Panc1 (cell line): Measurements from ENCODE around the gene ANKRD55. TPM values are rescaled to one million over a fixed set of nuclear protein-coding genes. Genes with fewer than 3 reads are reported as not detected.
A peak's percentile ranks its signal among the peaks of the same experiment; 100 is the strongest.

Experiments used
- ATAC-seq: fragments of 200-7000 bp; cut with Tn5 transposase; 2 replicates; pipeline ENCODE4 v1.9.1; 2020; ENCODE audit warnings: mild to moderate bottlenecking, moderate library complexity
- BruUV-seq: library from RNA; stranded (reverse); fragments of 400-500 nt; replicated peaks from 2 replicates; lab custom pipeline; 2021; lab: Mats Ljungman, UMichigan
- CTCF ChIA-PET: fragments of 300-600 bp; sonication (Branson Sonifier 250); formaldehyde crosslinking; loops from one replicate; lab custom pipeline; 2022; ENCODE audit warnings: antibody characterized with exemption; lab: Charles Lee
- POLR2A ChIA-PET: fragments of 300-600 bp; sonication (Branson Sonifier 250); formaldehyde crosslinking; loops from one replicate; lab custom pipeline; 2022; ENCODE audit warnings: antibody characterized with exemption; lab: Charles Lee
- DNase-seq: peaks from one replicate; pipeline ENCODE4 v3.0.0-alpha.2; 2010; ENCODE audit warnings: low read depth, low spot score
- H3K27ac ChIP-seq: 2 replicates; pipeline ENCODE4 v1.5.1; 2011; ENCODE audit warnings: mild to moderate bottlenecking, low read length, inconsistent platforms
- H3K27me3 ChIP-seq: fragments of 200-500 bp; sonication (Bioruptor generic); 2 replicates; pipeline ENCODE4 v1.6.0; 2014; ENCODE audit warnings: low read length, inconsistent platforms; ENCODE audit not compliant: control insufficient read depth, insufficient read depth
- H3K36me3 ChIP-seq: fragments of 200-500 bp; sonication (Bioruptor generic); 2 replicates; pipeline ENCODE4 v1.5.1; 2014; ENCODE audit warnings: inconsistent platforms, mild to moderate bottlenecking, low read length, moderate library complexity; ENCODE audit not compliant: control insufficient read depth, insufficient read depth
- H3K4me1 ChIP-seq: 2 replicates; pipeline ENCODE4 v1.5.1; 2011; ENCODE audit warnings: inconsistent platforms, mild to moderate bottlenecking, low read length, moderate library complexity; ENCODE audit not compliant: control insufficient read depth, insufficient read depth
- H3K4me3 ChIP-seq, 2 experiments: 2 replicates each; pipeline ENCODE4 v1.5.1; 2011 to 2012; ENCODE audit warnings: low read depth in 2 of 2, low read length in 2 of 2, mild to moderate bottlenecking in 2 of 2, inconsistent platforms in 1 of 2, moderate library complexity in 1 of 2
- H3K9me3 ChIP-seq: fragments of 200-500 bp; sonication (Bioruptor generic); 2 replicates; pipeline ENCODE4 v1.5.1; 2014; ENCODE audit warnings: low read depth, mild to moderate bottlenecking, inconsistent platforms, low read length, moderate library complexity; ENCODE audit not compliant: control insufficient read depth, insufficient read depth
- CTCF ChIP-seq: fragments of 450-650 bp; IDR thresholded peaks from 2 replicates; pipeline ENCODE4 v1.5.1; 2017; ENCODE audit warnings: mild to moderate bottlenecking
- POLR2AphosphoS5 ChIP-seq: IDR thresholded peaks from 2 replicates; pipeline ENCODE4 v1.6.1; 2012; ENCODE audit warnings: mild to moderate bottlenecking, low read depth, low read length, moderate library complexity
- REST ChIP-seq, 2 experiments: IDR thresholded peaks; 2 replicates each; pipeline ENCODE4 v1.6.1; 2011 to 2012; ENCODE audit warnings: low read depth in 2 of 2, control low read depth in 1 of 2, low read length in 1 of 2, mild to moderate bottlenecking in 1 of 2, moderate library complexity in 1 of 2; ENCODE audit not compliant: insufficient read depth in 1 of 2
- SIN3A ChIP-seq: IDR thresholded peaks from 2 replicates; pipeline ENCODE4 v1.6.1; 2012; ENCODE audit warnings: low read depth, mild to moderate bottlenecking, low read length, moderate library complexity, borderline replicate concordance; ENCODE audit not compliant: insufficient read depth
- TCF7L2 ChIP-seq: IDR thresholded peaks from 2 replicates; pipeline ENCODE4 v1.6.1; 2011; ENCODE audit warnings: mild to moderate bottlenecking, low read depth, low read length, inconsistent platforms
- in situ Hi-C: cut with HindIII; loops from 2 replicates; pipeline ENCODE4 v1.10.0; 2016; ENCODE audit warnings: low sequenced_read_pairs, low pct_unique_long_range_greater_than_20kb
- intact Hi-C: fragments of 100-400 bp; cut with micrococcal nuclease; formaldehyde crosslinking; loops from one replicate; pipeline ENCODE4 v1.10.0; 2022; ENCODE audit not compliant: unreplicated experiment
- total RNA-seq: library from RNA; stranded (reverse); gene quantifications from one replicate; pipeline ENCODE4 v1.2.1, GENCODE V29; 2021; ENCODE audit not compliant: unreplicated experiment

ANKRD55 gene
- total RNA-seq, 1 experiment from 2014 or later = not detected

GRCh38 chr5:56070851-56071465, 162.2 kb downstream of the ANKRD55 start:
- Histone ChIP-seq H3K4me3 (no peak overlapping the region), H3K4me1 (no peaks in the 10 kb centered on the region), H3K36me3 (no peaks in the 10 kb centered on the region), H3K9me3 (no peaks in the 10 kb centered on the region), H3K27me3 (no peaks in the 10 kb centered on the region), H3K27ac (no peak overlapping the region)
- intact Hi-C loops = no loop called here
- BruUV-seq = no TSS peak
- POLR2A ChIA-PET = no interaction called here
- in situ Hi-C loops = no loop called here
- CTCF ChIA-PET = no interaction called here
- no peak for ATAC-seq
- TF ChIP-seq TCF7L2 (no peak), SIN3A (no peak), CTCF (no peak), REST (IDR thresholded peaks at IDR 0.05; ENCODE audit: insufficient read depth in 1 of 2, low read depth in 2 of 2, low read length in 1 of 2) (no peak), POLR2AphosphoS5 (no peak)
- no peak for DNase-seq

GRCh38 chr5:56069652-56070226, 163.4 kb downstream of the ANKRD55 start:
- no peak for ATAC-seq

More at GRCh38 chr5:56069652-56070226, 163.4 kb downstream of the ANKRD55 start:
- H3K27me3 ChIP-seq = no peaks in the 10 kb centered on the region
- in situ Hi-C loops (no loop called here), intact Hi-C loops (no loop called here)
- POLR2A ChIA-PET = interaction anchor here (0.7 kb wide), 1 partner anchor 63 kb away, joined by 4 read pairs; no protein-coding TSS in a partner anchor
- no peaks in the 10 kb centered on the region for H3K4me1 ChIP-seq
- H3K36me3 ChIP-seq = no peaks in the 10 kb centered on the region
- H3K27ac ChIP-seq = peak overlapping the region; percentile 29; the same call in 1 of the 2 replicates
- no peak for DNase-seq
- no peak for TF ChIP-seq SIN3A
- TF ChIP-seq REST (IDR thresholded peaks at IDR 0.05; ENCODE audit: insufficient read depth in 1 of 2, low read depth in 2 of 2, low read length in 1 of 2) = no peak
- no peak for TF ChIP-seq TCF7L2
- no peak for TF ChIP-seq CTCF
- TF ChIP-seq POLR2AphosphoS5 = no peak
- CTCF ChIA-PET = no interaction called here
- no peaks in the 10 kb centered on the region for H3K9me3 ChIP-seq
- BruUV-seq = no TSS peak
- H3K4me3 ChIP-seq = no peak overlapping the region
